ENCODE measurements around the gene HS6ST2. TPM values are rescaled to one million over a fixed set of nuclear protein-coding genes. Genes with fewer than 3 reads are reported as not detected.

Gene HS6ST2
- total and polyA plus RNA-seq, 10 of the 15 experiments (the other 5 are each of a cell fraction or from before 2014, with no cell fraction given), result not detected

DNA sequence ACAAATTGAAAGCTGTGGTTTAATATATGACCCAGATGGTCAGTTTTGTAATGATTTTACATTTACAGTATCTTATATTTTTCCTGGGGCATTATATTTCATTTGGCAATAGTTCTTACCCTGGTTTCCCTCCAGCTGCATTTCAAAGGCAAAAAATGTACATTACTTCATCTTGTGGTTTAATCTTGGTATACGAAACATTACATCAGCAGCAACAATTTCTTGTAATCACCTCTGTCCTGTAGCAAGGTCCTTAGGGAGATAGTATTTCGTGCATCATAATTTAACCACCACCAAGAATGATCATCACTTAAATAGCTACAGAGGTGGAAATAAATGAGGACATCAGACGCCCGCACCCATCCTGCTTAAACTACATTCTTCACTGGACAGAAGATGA is 48.8 kb downstream of the HS6ST2 start:
- Histone ChIP-seq H3K79me2 (ENCODE audit: control insufficient read depth, insufficient read depth, low read length) (no peaks in the 10 kb centered on the region), H3K36me3 (ENCODE audit: control insufficient read depth in 2 of 2, insufficient read depth in 2 of 2, low read length in 1 of 2) (no peaks in the 10 kb centered on the region), H3K9me3 (replicated peaks; ENCODE audit: control insufficient read depth, insufficient read depth, low read length) (no peaks in the 10 kb centered on the region), H3K4me2 (ENCODE audit: control insufficient read depth, insufficient read depth) (no peak overlapping the region), H4K20me1 (ENCODE audit: control insufficient read depth, insufficient read depth) (no peaks in the 10 kb centered on the region), H3K4me1 (ENCODE audit: control insufficient read depth, insufficient read depth, low read length) (no peaks in the 10 kb centered on the region), H3K4me3 (no peak overlapping the region), H3K27me3 (replicated peaks in 1 of 2; ENCODE audit: control insufficient read depth in 2 of 2, insufficient read depth in 2 of 2, low read length in 1 of 2) (no peaks in the 10 kb centered on the region), H3K9ac (ENCODE audit: control insufficient read depth, insufficient read depth, low read length) (no peak overlapping the region), H2AFZ (ENCODE audit: control insufficient read depth, low read depth, low read length) (no peak overlapping the region), H3K27ac (ENCODE audit: control insufficient read depth, insufficient read depth) (no peak overlapping the region)
- in situ Hi-C loops (cut with MboI) (no loop called here), intact Hi-C loops (cut with micrococcal nuclease; ENCODE audit: unreplicated experiment) (no loop called here)
- RAD21 ChIA-PET (ENCODE audit: unreplicated experiment), result no interaction called here
- BruUV-seq (replicated peaks), result no TSS peak
- SMC1A ChIA-PET (ENCODE audit: uncharacterized antibody, unreplicated experiment), result no interaction called here
- 25% methylated on average over 4 of the region's 4 CpGs for WGBS (ENCODE audit: insufficient coverage, insufficient replicate concordance, low lambda C conversion rate, missing lambda C conversion rate)
- DNase-seq (ENCODE audit: low read depth, low spot score), result no peak
- TF ChIP-seq, protein P1, sequence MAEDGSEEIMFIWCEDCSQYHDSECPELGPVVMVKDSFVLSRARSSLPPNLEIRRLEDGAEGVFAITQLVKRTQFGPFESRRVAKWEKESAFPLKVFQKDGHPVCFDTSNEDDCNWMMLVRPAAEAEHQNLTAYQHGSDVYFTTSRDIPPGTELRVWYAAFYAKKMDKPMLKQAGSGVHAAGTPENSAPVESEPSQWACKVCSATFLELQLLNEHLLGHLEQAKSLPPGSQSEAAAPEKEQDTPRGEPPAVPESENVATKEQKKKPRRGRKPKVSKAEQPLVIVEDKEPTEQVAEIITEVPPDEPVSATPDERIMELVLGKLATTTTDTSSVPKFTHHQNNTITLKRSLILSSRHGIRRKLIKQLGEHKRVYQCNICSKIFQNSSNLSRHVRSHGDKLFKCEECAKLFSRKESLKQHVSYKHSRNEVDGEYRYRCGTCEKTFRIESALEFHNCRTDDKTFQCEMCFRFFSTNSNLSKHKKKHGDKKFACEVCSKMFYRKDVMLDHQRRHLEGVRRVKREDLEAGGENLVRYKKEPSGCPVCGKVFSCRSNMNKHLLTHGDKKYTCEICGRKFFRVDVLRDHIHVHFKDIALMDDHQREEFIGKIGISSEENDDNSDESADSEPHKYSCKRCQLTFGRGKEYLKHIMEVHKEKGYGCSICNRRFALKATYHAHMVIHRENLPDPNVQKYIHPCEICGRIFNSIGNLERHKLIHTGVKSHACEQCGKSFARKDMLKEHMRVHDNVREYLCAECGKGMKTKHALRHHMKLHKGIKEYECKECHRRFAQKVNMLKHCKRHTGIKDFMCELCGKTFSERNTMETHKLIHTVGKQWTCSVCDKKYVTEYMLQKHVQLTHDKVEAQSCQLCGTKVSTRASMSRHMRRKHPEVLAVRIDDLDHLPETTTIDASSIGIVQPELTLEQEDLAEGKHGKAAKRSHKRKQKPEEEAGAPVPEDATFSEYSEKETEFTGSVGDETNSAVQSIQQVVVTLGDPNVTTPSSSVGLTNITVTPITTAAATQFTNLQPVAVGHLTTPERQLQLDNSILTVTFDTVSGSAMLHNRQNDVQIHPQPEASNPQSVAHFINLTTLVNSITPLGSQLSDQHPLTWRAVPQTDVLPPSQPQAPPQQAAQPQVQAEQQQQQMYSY (CRISPR knock-in tag; IDR thresholded peaks at IDR 0.05), result no peak
- TF ChIP-seq HCFC1 (IDR thresholded peaks at IDR 0.05; ENCODE audit: low read length) (no peak), RFX5 (IDR thresholded peaks at IDR 0.05; ENCODE audit: low read depth, low read length) (no peak), ZSCAN29 (IDR thresholded peaks at IDR 0.05) (no peak), BCL11A (IDR thresholded peaks at IDR 0.05; ENCODE audit: low read depth, low read length) (no peak), MEF2B (IDR thresholded peaks at IDR 0.05; ENCODE audit: partially characterized antibody, poor library complexity, severe bottlenecking) (no peak), MXI1 (IDR thresholded peaks at IDR 0.05; ENCODE audit: low read depth, low read length) (no peak), SMAD5 (IDR thresholded peaks at IDR 0.05; ENCODE audit: low read depth) (no peak), NR2C1 (IDR thresholded peaks at IDR 0.05) (no peak), FOXM1 (IDR thresholded peaks at IDR 0.05; ENCODE audit: low read depth, low read length) (no peak), GABPA (IDR thresholded peaks at IDR 0.05; ENCODE audit: low read depth) (no peak)
- TF ChIP-seq, protein P2, sequence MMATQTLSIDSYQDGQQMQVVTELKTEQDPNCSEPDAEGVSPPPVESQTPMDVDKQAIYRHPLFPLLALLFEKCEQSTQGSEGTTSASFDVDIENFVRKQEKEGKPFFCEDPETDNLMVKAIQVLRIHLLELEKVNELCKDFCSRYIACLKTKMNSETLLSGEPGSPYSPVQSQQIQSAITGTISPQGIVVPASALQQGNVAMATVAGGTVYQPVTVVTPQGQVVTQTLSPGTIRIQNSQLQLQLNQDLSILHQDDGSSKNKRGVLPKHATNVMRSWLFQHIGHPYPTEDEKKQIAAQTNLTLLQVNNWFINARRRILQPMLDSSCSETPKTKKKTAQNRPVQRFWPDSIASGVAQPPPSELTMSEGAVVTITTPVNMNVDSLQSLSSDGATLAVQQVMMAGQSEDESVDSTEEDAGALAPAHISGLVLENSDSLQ (IDR thresholded peaks at IDR 0.05), result no peak
- TF ChIP-seq, protein P3, sequence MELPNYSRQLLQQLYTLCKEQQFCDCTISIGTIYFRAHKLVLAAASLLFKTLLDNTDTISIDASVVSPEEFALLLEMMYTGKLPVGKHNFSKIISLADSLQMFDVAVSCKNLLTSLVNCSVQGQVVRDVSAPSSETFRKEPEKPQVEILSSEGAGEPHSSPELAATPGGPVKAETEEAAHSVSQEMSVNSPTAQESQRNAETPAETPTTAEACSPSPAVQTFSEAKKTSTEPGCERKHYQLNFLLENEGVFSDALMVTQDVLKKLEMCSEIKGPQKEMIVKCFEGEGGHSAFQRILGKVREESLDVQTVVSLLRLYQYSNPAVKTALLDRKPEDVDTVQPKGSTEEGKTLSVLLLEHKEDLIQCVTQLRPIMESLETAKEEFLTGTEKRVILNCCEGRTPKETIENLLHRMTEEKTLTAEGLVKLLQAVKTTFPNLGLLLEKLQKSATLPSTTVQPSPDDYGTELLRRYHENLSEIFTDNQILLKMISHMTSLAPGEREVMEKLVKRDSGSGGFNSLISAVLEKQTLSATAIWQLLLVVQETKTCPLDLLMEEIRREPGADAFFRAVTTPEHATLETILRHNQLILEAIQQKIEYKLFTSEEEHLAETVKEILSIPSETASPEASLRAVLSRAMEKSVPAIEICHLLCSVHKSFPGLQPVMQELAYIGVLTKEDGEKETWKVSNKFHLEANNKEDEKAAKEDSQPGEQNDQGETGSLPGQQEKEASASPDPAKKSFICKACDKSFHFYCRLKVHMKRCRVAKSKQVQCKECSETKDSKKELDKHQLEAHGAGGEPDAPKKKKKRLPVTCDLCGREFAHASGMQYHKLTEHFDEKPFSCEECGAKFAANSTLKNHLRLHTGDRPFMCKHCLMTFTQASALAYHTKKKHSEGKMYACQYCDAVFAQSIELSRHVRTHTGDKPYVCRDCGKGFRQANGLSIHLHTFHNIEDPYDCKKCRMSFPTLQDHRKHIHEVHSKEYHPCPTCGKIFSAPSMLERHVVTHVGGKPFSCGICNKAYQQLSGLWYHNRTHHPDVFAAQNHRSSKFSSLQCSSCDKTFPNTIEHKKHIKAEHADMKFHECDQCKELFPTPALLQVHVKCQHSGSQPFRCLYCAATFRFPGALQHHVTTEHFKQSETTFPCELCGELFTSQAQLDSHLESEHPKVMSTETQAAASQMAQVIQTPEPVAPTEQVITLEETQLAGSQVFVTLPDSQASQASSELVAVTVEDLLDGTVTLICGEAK (IDR thresholded peaks at IDR 0.05; ENCODE audit: borderline replicate concordance), result no peak
- TF ChIP-seq, protein P4, sequence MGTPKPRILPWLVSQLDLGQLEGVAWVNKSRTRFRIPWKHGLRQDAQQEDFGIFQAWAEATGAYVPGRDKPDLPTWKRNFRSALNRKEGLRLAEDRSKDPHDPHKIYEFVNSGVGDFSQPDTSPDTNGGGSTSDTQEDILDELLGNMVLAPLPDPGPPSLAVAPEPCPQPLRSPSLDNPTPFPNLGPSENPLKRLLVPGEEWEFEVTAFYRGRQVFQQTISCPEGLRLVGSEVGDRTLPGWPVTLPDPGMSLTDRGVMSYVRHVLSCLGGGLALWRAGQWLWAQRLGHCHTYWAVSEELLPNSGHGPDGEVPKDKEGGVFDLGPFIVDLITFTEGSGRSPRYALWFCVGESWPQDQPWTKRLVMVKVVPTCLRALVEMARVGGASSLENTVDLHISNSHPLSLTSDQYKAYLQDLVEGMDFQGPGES (IDR thresholded peaks at IDR 0.05), result no peak
- FAIRE-seq, result no peak
- POLR2A ChIA-PET, result no interaction called here
- CTCF ChIA-PET, result no interaction called here
- ATAC-seq, result no peak

Data from GM12878 (cell line).